OCI-LY3 (cell line): ENCODE results near the gene MYBL2.

Experiments
- H2AFZ ChIP-seq: fragments of 200-600, 300-600 bp; shearing (Covaris generic); 2 replicates; pipeline ENCODE4 v1.6.0; 2014; ENCODE audit warnings: antibody characterized with exemption, low read depth, low read length
- H3K27ac ChIP-seq: fragments of 200-600, 300-600 bp; sonication (generic); 2 replicates; pipeline ENCODE4 v1.5.1; 2014; ENCODE audit warnings: mild to moderate bottlenecking, low read length, moderate library complexity, mixed read lengths
- H3K27me3 ChIP-seq: fragments of 200-600, 300-600 bp; sonication (generic); 2 replicates; pipeline ENCODE4 v1.6.1; 2014; ENCODE audit warnings: low read depth, low read length, mixed read lengths
- H3K36me3 ChIP-seq: fragments of 200-600, 300-600 bp; sonication (generic); replicated peaks from 2 replicates; pipeline ENCODE3; 2014; ENCODE audit warnings: low read depth, low read length, mixed read lengths
- H3K4me1 ChIP-seq: fragments of 300-600, 200-600 bp; sonication (generic); 2 replicates; pipeline ENCODE4 v1.6.1; 2014; ENCODE audit warnings: low read length, mixed read lengths
- H3K4me2 ChIP-seq: fragments of 200-600, 300-600 bp; sonication (generic); 2 replicates; pipeline ENCODE4 v1.6.1; 2014; ENCODE audit warnings: low read length, mixed read lengths
- H3K4me3 ChIP-seq: fragments of 300-600, 200-600 bp; sonication (generic); 2 replicates; pipeline ENCODE4 v1.5.1; 2014; ENCODE audit warnings: antibody characterized with exemption, mild to moderate bottlenecking, low read length, moderate library complexity
- H3K79me2 ChIP-seq: fragments of 300-600, 200-600 bp; shearing (Covaris generic); 2 replicates; pipeline ENCODE4 v1.6.1; 2014; ENCODE audit warnings: mild to moderate bottlenecking, low read length, mixed read lengths
- H3K9ac ChIP-seq: fragments of 300-600, 200-600 bp; shearing (Covaris generic); 2 replicates; pipeline ENCODE4 v1.6.0; 2014; ENCODE audit warnings: mild to moderate bottlenecking, low read length, moderate library complexity
- H3K9me3 ChIP-seq: fragments of 200-600, 300-600 bp; shearing (Covaris generic); 2 replicates; pipeline ENCODE4 v1.6.1; 2014; ENCODE audit warnings: low read length, mixed read lengths; ENCODE audit not compliant: insufficient read depth
- H4K20me1 ChIP-seq: fragments of 200-600, 300-600 bp; sonication (generic); 2 replicates; pipeline ENCODE4 v1.6.1; 2016; ENCODE audit warnings: low read length, mixed read lengths; ENCODE audit not compliant: insufficient read depth
- EZH2phosphoT487 ChIP-seq: fragments of 200-600 bp; shearing (Covaris generic); IDR thresholded peaks from 2 replicates; pipeline ENCODE4 v1.6.1; 2018; ENCODE audit warnings: antibody characterized with exemption, mixed run types, low read depth
- TF ChIP-seq, protein P1 (sequence below): fragments of 200-600, 300-600 bp; sonication (generic); IDR thresholded peaks from 2 replicates; pipeline ENCODE4 v1.5.1; 2014; ENCODE audit warnings: antibody characterized with exemption, low read length, low read depth

The MYBL2 gene

GRCh38 chr20:43682446-43682845 lies 15.5 kb downstream of the MYBL2 start:
- Histone ChIP-seq H3K4me3 (peak overlapping the region; percentile 36), H3K9me3 (no peaks in the 10 kb centered on the region), H4K20me1 (0 out of 2 replicates have a peak, but pooled peaks cover 5% of the 10 kb centered on the region), H3K27me3 (no peaks in the 10 kb centered on the region), H3K4me1 (peaks cover 76% of the 10 kb centered on the region), H3K4me2 (peak overlapping the region; percentile 66), H3K9ac (peak overlapping the region; percentile 59), H3K79me2 (peaks cover 82% of the 10 kb centered on the region), H3K27ac (peak overlapping the region; percentile 94), H2AFZ (no peak overlapping the region), H3K36me3 (peaks cover 49% of the 10 kb centered on the region)
- no peak for TF ChIP-seq EZH2phosphoT487
- TF ChIP-seq, protein P1, sequence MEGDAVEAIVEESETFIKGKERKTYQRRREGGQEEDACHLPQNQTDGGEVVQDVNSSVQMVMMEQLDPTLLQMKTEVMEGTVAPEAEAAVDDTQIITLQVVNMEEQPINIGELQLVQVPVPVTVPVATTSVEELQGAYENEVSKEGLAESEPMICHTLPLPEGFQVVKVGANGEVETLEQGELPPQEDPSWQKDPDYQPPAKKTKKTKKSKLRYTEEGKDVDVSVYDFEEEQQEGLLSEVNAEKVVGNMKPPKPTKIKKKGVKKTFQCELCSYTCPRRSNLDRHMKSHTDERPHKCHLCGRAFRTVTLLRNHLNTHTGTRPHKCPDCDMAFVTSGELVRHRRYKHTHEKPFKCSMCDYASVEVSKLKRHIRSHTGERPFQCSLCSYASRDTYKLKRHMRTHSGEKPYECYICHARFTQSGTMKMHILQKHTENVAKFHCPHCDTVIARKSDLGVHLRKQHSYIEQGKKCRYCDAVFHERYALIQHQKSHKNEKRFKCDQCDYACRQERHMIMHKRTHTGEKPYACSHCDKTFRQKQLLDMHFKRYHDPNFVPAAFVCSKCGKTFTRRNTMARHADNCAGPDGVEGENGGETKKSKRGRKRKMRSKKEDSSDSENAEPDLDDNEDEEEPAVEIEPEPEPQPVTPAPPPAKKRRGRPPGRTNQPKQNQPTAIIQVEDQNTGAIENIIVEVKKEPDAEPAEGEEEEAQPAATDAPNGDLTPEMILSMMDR, result peak; percentile 25

GRCh38 chr20:43686820-43687219 lies 19.9 kb downstream of the MYBL2 start:
- Histone ChIP-seq H3K9me3 (no peaks in the 10 kb centered on the region), H3K4me3 (no peak overlapping the region), H3K9ac (no peak overlapping the region), H3K4me2 (no peak overlapping the region), H3K4me1 (peaks cover 64% of the 10 kb centered on the region), H4K20me1 (0 out of 2 replicates have a peak, but pooled peaks cover 4% of the 10 kb centered on the region), H2AFZ (no peak overlapping the region), H3K27ac (peak overlapping the region; percentile 10), H3K36me3 (peaks cover 59% of the 10 kb centered on the region), H3K27me3 (no peaks in the 10 kb centered on the region), H3K79me2 (peaks cover 71% of the 10 kb centered on the region)
- TF ChIP-seq, protein P1, result no peak
- TF ChIP-seq EZH2phosphoT487, result no peak

- Histone ChIP-seq H3K79me2 (peaks cover 57% of the 10 kb centered on the region), H3K27ac (peak overlapping the region; percentile 48), H3K27me3 (no peaks in the 10 kb centered on the region), H2AFZ (no peak overlapping the region), H3K4me1 (peaks cover 56% of the 10 kb centered on the region), H3K9ac (no peak overlapping the region; the same call in 1 of the 2 replicates), H3K36me3 (peaks cover 59% of the 10 kb centered on the region), H3K9me3 (no peaks in the 10 kb centered on the region), H3K4me2 (peak overlapping the region; percentile 9), H3K4me3 (no peak overlapping the region), H4K20me1 (0 out of 2 replicates have a peak, but pooled peaks cover 4% of the 10 kb centered on the region)
- TF ChIP-seq, protein P1, result no peak
- TF ChIP-seq EZH2phosphoT487, result no peak
Measured at GRCh38 chr20:43689165-43689564, 22.3 kb downstream of the MYBL2 start.

- Histone ChIP-seq H3K4me3 (no peak overlapping the region), H3K79me2 (peaks cover 61% of the 10 kb centered on the region), H3K4me2 (no peak overlapping the region), H3K27me3 (no peaks in the 10 kb centered on the region), H2AFZ (no peak overlapping the region), H3K9ac (no peak overlapping the region), H3K4me1 (peaks cover 46% of the 10 kb centered on the region), H4K20me1 (0 out of 2 replicates have a peak, but pooled peaks cover 4% of the 10 kb centered on the region), H3K36me3 (peaks cover 64% of the 10 kb centered on the region), H3K27ac (0 out of 2 replicates have a peak overlapping the region, but pooled peaks have one; percentile 5), H3K9me3 (no peaks in the 10 kb centered on the region)
- TF ChIP-seq, protein P1, result no peak
- TF ChIP-seq EZH2phosphoT487, result no peak
Measured at GRCh38 chr20:43690943-43691598, 24.2 kb downstream of the MYBL2 start.
